MM.1S (cell line): ENCODE data around the gene PANK2.

ENCODE experiments used
- DNase-seq: peaks from one replicate; pipeline ENCODE4 v3.0.0-alpha.2; 2015
- H2AFZ ChIP-seq: fragments of 300-600 bp; sonication (generic); 2 replicates; pipeline ENCODE4 v1.6.0; 2016; ENCODE audit warnings: antibody characterized with exemption, low read length
- H3F3A ChIP-seq: fragments of 300-600 bp; sonication (generic); 2 replicates; pipeline ENCODE4 v1.6.1; 2016; ENCODE audit warnings: mild to moderate bottlenecking, antibody characterized with exemption, low read length, moderate library complexity, mixed read lengths; ENCODE audit not compliant: insufficient read depth
- H3K27ac ChIP-seq: fragments of 300-600 bp; sonication (generic); 2 replicates; pipeline ENCODE4 v1.5.1; 2016; ENCODE audit warnings: mild to moderate bottlenecking, low read length
- H3K27me3 ChIP-seq: fragments of 300-600 bp; sonication (generic); replicated peaks from 2 replicates; pipeline ENCODE4 v1.6.0; 2016; ENCODE audit warnings: low read length; ENCODE audit not compliant: insufficient read depth
- H3K36me3 ChIP-seq: fragments of 300-600 bp; sonication (generic); replicated peaks from 2 replicates; pipeline ENCODE4 v1.6.1; 2016; ENCODE audit warnings: mild to moderate bottlenecking, low read length, mixed read lengths; ENCODE audit not compliant: insufficient read depth
- H3K4me1 ChIP-seq: fragments of 300-600 bp; sonication (generic); 2 replicates; pipeline ENCODE4 v1.6.1; 2016; ENCODE audit warnings: low read length, mixed read lengths
- H3K4me2 ChIP-seq: fragments of 300-600 bp; sonication (generic); 2 replicates; pipeline ENCODE4 v1.6.0; 2016; ENCODE audit warnings: low read depth, low read length
- H3K4me3 ChIP-seq: fragments of 300-600 bp; sonication (generic); 2 replicates; pipeline ENCODE4 v1.5.1; 2016; ENCODE audit warnings: low read length, mixed read lengths
- H3K79me2 ChIP-seq: fragments of 300-600 bp; sonication (generic); 2 replicates; pipeline ENCODE4 v1.6.1; 2016; ENCODE audit warnings: mixed run types, low read length, mixed read lengths
- H3K9ac ChIP-seq: fragments of 300-600 bp; sonication (generic); 2 replicates; pipeline ENCODE4 v1.6.1; 2016; ENCODE audit warnings: low read length, mixed read lengths
- H3K9me2 ChIP-seq: fragments of 300-600 bp; sonication (generic); replicated peaks from 2 replicates; pipeline ENCODE4 v1.6.1; 2016; ENCODE audit warnings: mild to moderate bottlenecking, low read length, mixed read lengths; ENCODE audit not compliant: insufficient read depth
- H3K9me3 ChIP-seq: fragments of 300-600 bp; sonication (generic); replicated peaks from 2 replicates; pipeline ENCODE4 v1.6.1; 2016; ENCODE audit warnings: mild to moderate bottlenecking, low read length, mixed read lengths; ENCODE audit not compliant: insufficient read depth
- H4K20me1 ChIP-seq: fragments of 300-600 bp; sonication (generic); 2 replicates; pipeline ENCODE4 v1.6.1; 2016; ENCODE audit warnings: mild to moderate bottlenecking, low read length, moderate library complexity, mixed read lengths; ENCODE audit not compliant: insufficient read depth
- EZH2 ChIP-seq: fragments of 300-600 bp; sonication (generic); optimal IDR thresholded peaks from 2 replicates; pipeline ENCODE3; 2017; ENCODE audit warnings: low read depth, mild to moderate bottlenecking, antibody characterized with exemption, low read length, mixed read lengths
- EZH2phosphoT487 ChIP-seq: fragments of 300-600 bp; sonication (generic); IDR thresholded peaks from 2 replicates; pipeline ENCODE4 v1.6.1; 2018; ENCODE audit warnings: antibody characterized with exemption, low read length
- TF ChIP-seq, protein P1 (sequence below): fragments of 300-600 bp; sonication (generic); IDR thresholded peaks from 2 replicates; pipeline ENCODE4 v1.5.1; 2016; ENCODE audit warnings: antibody characterized with exemption, low read length, mixed read lengths

Gene PANK2

DNA sequence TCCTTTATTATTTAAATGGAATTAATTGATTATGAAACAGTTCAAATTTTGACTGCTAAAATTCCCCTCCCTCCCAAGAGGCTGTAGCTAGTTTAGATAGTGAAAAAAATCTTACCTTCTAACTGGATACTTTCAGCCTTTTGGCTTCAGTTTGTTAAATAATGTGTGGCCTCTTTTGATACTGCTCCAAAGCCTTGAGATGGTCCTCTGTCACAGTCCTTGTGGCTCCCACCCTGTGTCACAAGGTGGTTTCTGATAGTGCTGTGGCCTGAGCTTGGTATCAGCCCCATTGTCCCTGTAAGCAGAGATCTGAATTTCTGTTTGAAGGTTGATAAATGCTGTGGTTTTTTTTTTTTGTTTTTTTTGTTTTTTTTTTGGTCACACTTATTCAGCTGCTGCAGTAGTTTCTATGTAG is 20.8 kb downstream of the PANK2 start:
- Histone ChIP-seq H3K9ac (no peak overlapping the region), H3K4me2 (no peak overlapping the region), H4K20me1 (peaks cover 36% of the 10 kb centered on the region), H3F3A (no peaks in the 10 kb centered on the region), H3K9me2 (no peaks in the 10 kb centered on the region), H3K4me3 (no peak overlapping the region), H2AFZ (no peak overlapping the region), H3K27ac (no peak overlapping the region), H3K79me2 (peaks cover 95% of the 10 kb centered on the region), H3K36me3 (peaks cover 13% of the 10 kb centered on the region), H3K9me3 (no peaks in the 10 kb centered on the region), H3K27me3 (no peaks in the 10 kb centered on the region), H3K4me1 (no peaks in the 10 kb centered on the region)
- TF ChIP-seq, protein P1, sequence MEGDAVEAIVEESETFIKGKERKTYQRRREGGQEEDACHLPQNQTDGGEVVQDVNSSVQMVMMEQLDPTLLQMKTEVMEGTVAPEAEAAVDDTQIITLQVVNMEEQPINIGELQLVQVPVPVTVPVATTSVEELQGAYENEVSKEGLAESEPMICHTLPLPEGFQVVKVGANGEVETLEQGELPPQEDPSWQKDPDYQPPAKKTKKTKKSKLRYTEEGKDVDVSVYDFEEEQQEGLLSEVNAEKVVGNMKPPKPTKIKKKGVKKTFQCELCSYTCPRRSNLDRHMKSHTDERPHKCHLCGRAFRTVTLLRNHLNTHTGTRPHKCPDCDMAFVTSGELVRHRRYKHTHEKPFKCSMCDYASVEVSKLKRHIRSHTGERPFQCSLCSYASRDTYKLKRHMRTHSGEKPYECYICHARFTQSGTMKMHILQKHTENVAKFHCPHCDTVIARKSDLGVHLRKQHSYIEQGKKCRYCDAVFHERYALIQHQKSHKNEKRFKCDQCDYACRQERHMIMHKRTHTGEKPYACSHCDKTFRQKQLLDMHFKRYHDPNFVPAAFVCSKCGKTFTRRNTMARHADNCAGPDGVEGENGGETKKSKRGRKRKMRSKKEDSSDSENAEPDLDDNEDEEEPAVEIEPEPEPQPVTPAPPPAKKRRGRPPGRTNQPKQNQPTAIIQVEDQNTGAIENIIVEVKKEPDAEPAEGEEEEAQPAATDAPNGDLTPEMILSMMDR: no peak
- TF ChIP-seq EZH2phosphoT487 (no peak), EZH2 (no peak)
- no peak for DNase-seq

- no peaks in the 10 kb centered on the region for H3K27me3 ChIP-seq
- no peak for DNase-seq
- H3K36me3 ChIP-seq: peaks cover 13% of the 10 kb centered on the region
- H3K9ac ChIP-seq: no peak overlapping the region
- no peak overlapping the region for H3K27ac ChIP-seq
- no peak overlapping the region for H2AFZ ChIP-seq
- H3K9me2 ChIP-seq: no peaks in the 10 kb centered on the region
- H3K4me2 ChIP-seq: no peak overlapping the region
- TF ChIP-seq EZH2 (no peak), EZH2phosphoT487 (no peak)
- TF ChIP-seq, protein P1: no peak
- H3K9me3 ChIP-seq: no peaks in the 10 kb centered on the region
- H4K20me1 ChIP-seq: peaks cover 32% of the 10 kb centered on the region
- H3F3A ChIP-seq: no peaks in the 10 kb centered on the region
- H3K4me1 ChIP-seq: no peaks in the 10 kb centered on the region
- peaks cover 93% of the 10 kb centered on the region for H3K79me2 ChIP-seq
- H3K4me3 ChIP-seq: no peak overlapping the region
Measured at GRCh38 chr20:3910853-3911252, 21.7 kb downstream of the PANK2 start.

GRCh38 chr20:3911956-3912355 is 22.8 kb downstream of the PANK2 start:
- H3K4me2 ChIP-seq: no peak overlapping the region
- no peaks in the 10 kb centered on the region for H3K9me3 ChIP-seq
- H3K27ac ChIP-seq: no peak overlapping the region
- no peaks in the 10 kb centered on the region for H3K27me3 ChIP-seq
- H4K20me1 ChIP-seq: peaks cover 21% of the 10 kb centered on the region
- H3K9me2 ChIP-seq: no peaks in the 10 kb centered on the region
- TF ChIP-seq EZH2phosphoT487 (no peak), EZH2 (no peak)
- TF ChIP-seq, protein P1: no peak
- H3K4me3 ChIP-seq: no peak overlapping the region
- no peaks in the 10 kb centered on the region for H3K4me1 ChIP-seq
- H3F3A ChIP-seq: no peaks in the 10 kb centered on the region
- H3K79me2 ChIP-seq: peaks cover 93% of the 10 kb centered on the region
- H3K36me3 ChIP-seq: peaks cover 13% of the 10 kb centered on the region
- no peak for DNase-seq
- H3K9ac ChIP-seq: no peak overlapping the region
- H2AFZ ChIP-seq: no peak overlapping the region
